ENCODE data around the gene PRSS27. TPM values are rescaled to one million over a fixed set of nuclear protein-coding genes. Genes with fewer than 3 reads are reported as not detected.

PRSS27 gene
- total RNA-seq, 1 donor from 2014 or later: 1.6 TPM

GRCh38 chr16:2752035-2752849 lies 32.2 kb upstream of the PRSS27 start, which contains the start of gene SRRM2:
SRRM2 (plus strand) TSS chr16:2752638; CDS start chr16:2756365, 3,727 bp downstream.
- FAIRE-seq: no peak
- DNase-seq (ENCODE audit: low spot score in 2 of 2): peak; percentile 95 to 96

DNA sequence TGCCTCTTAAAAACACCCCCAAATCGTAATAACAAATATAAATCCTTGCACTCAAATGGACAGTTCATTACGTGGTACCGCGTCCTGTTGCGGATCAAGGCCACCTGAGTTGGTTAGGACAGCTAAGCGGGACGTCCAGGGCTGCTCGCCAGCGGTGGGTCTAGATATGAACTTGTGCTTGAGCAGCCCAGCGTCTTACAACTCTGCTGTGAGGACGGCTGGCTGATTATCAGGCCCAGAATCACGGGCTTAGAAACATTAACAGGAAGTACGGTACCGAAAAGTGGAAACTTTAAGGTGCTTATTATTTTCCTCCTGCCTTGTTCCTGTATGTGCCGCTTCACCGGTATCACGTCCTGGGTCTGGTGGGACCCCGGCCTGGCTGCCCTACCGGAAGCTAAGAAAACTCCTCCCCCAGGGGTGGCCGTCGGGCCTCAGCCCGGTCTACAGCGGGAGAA lies 31.6 kb upstream of the PRSS27 start:
- DNase-seq (ENCODE audit: low spot score in 2 of 2): no peak
- FAIRE-seq: no peak

DNA sequence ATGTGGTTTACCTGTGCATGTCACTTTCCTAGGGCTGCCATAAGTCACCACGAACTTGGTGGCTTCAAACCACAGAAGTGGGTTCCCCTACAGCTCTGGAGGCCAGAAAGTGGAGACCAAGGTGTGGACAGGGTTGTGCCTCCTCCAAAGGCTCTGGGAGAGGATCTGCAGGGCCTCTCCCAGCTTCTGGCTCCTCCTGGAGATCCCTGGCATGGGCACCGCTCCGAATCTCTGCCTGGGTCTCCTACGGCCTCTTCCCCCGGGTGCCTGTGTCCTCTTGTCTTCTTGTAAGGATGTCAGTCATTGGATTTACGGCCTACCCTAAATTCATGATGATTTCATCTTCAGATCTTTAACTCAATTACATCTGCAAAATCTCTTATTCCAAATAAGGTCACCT lies 29.9 kb upstream of the PRSS27 start:
- DNase-seq (ENCODE audit: low spot score in 2 of 2): no peak
- no peak for FAIRE-seq

GRCh38 chr16:2749476-2749875 lies 29.5 kb upstream of the PRSS27 start:
- no peak for DNase-seq (ENCODE audit: low spot score in 2 of 2)
- no peak for FAIRE-seq

GRCh38 chr16:2748757-2749455 lies 28.9 kb upstream of the PRSS27 start:
- no peak for DNase-seq (ENCODE audit: low spot score in 2 of 2)
- FAIRE-seq: no peak

DNA sequence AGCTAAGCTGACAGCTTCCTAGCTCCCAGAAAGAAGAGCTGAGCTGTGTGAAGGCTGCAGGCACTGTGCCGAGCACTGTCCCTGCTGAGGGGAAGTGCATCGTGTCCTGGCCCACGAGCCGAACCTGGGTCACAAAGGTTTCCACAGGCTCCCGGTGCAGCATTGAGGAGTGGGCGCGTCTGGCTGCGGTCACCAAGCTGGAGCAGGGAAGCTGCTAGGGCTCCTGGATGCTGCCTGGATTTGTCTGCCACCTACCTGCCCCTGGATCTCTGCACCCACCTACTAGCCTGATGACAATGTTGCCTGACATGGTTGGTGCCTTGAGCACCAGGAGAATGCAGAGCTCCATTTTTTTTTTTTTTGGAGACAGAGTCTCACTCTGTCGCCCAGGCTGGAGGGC lies 25.9 kb upstream of the PRSS27 start:
- DNase-seq (ENCODE audit: low spot score in 2 of 2) (no peak), FAIRE-seq (no peak)

GRCh38 chr16:2745116-2745890 lies 25.3 kb upstream of the PRSS27 start:
- FAIRE-seq (no peak), DNase-seq (ENCODE audit: low spot score in 2 of 2) (no peak)

DNA sequence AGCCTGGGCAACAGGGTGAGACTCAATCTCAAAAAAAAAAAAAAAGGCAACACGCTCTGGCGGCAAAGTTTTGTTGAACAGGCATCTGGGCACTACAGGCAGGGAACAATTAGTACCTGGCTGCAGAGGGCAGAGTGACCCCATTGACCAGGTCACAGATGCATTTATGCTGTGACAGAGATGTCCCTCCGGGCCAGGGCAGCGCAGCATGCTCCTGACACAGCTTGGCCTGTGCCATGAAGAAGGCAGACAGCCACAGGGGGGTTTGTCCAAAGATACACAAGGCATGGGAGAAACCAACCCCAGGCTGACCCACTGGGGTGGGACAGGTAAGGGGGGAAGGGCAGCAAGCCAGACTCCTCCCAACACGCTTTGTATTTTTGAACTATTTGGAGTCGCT lies 24.7 kb upstream of the PRSS27 start:
- DNase-seq (ENCODE audit: low spot score in 2 of 2) (no peak), FAIRE-seq (no peak)

DNA sequence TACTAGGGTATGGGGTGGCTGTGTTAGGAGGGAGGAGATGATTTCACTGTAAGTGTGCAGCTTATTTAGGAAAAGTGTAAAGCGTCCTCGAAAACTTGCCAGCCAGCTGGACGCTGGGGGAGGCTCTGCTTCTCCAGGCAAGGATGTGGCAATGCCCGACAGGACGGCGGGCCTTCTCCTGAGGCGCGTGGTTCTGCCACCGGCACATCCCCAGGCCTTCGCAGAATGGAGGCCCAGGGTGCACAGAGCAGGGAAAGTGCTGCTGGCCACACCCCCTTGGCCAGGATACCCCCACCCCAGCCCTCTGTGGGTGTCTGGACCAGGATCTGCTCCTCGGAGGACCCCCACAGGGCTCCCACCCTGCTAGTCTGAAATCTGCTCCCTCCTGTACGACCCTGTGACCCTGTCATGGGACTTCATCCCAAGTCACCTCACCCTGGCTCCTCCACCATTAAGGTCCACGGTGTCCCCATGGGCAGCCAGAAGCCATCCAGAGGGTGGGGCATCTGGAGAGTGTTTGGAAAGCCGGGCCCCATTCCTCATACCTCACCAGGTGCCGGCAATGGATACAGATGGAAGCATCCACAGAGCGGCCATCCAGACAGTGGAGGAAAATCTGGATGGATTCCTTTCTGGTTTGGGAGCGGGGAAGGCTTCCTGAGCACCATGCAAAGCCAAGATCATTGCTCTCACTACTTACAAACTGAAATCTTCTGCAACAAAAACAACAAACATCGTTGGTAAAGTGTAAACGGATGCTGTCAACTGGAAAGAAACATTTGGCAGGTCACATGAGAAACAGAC lies 23.2 kb upstream of the PRSS27 start:
- no peak for FAIRE-seq
- DNase-seq (ENCODE audit: low spot score in 2 of 2): no peak

- FAIRE-seq (no peak), DNase-seq (ENCODE audit: low spot score in 2 of 2) (no peak)
Observed at GRCh38 chr16:2742323-2743006, 22.4 kb upstream of the PRSS27 start.

DNA sequence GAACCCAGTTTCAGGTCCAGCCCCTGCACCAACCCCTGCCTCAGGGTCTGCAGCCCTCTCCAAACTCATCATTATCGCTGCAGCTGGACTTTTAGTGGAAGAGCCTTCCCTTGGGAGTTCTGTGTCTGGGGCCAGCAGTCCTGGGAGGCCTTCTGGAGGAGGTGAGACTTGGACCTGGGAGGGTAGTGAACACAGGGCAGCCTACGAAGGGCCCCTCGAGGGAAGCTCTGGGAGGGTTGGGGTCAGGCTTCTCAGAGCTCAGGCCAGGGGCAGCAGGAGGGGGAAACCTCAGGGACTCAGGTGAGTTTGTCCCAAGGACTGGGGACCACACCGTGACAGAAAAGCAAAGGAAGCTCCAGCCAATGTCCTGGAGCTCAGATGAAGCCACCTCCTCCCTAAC lies 21.1 kb upstream of the PRSS27 start:
- FAIRE-seq (no peak), DNase-seq (ENCODE audit: low spot score in 2 of 2) (no peak)

DNA sequence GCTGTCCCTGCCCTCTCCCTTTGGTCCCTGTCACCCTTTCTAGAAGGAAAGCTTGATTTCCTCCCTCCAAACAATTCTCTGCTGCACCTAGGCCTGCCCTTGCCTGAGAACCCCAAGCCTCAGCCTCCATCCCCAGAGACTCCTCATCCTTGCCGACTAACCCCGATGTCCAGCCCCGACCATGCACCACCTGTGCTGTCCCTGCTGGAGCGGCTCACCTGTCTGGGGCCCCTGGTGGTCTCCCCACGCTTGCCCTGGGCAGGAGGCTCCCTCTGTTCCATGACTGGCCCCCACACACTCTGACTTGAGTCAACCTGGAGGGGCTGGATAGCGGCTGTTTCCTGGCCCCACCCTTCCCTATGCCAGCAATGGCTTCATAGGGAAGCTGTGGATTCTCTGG lies 20.5 kb upstream of the PRSS27 start:
- DNase-seq (ENCODE audit: low spot score in 2 of 2): no peak
- FAIRE-seq: no peak

GRCh38 chr16:2739625-2740430 lies 19.8 kb upstream of the PRSS27 start:
- FAIRE-seq: no peak
- DNase-seq (ENCODE audit: low spot score in 2 of 2): no peak

DNA sequence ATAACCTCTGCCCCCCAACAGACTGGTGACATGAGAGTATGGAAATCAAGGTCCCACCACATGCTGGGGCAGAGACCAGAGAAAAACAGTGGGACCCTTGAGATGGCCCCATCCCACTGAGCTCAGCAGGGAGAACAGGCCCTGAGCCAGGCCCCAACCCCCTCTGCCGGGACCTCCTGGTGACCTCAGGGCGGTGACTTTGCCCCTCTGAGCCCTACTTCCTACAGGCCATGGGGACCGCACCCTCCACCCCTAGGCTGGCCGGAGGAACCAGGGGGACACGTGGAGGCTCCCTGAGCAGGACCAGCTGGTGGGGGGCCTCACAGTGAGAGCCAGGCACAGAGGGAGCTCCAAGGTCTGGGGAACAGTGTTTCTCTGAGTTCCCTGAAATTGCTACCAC lies 18.6 kb upstream of the PRSS27 start:
- FAIRE-seq (no peak), DNase-seq (ENCODE audit: low spot score in 2 of 2) (no peak)

- FAIRE-seq (no peak), DNase-seq (ENCODE audit: low spot score in 2 of 2) (no peak)
Observed at GRCh38 chr16:2737895-2738418, 17.9 kb upstream of the PRSS27 start.

DNA sequence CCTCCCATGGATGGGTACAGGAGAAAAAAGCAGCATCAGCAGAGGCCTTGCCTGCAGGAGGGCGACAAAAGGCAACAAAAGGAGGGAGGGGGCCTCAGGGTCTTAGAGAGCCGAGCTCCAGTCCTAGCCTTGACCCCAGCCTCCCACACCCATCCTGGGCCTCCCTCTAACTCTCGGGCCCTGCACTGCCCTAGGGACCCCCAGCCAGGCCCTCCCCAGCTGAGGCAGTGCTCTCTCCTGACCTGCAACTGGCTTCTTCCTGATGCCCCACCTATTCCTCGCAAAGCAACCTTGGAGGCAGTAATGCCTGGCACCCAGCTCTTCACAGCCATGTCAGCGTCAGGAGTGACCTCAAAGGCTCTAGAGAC lies 17.2 kb upstream of the PRSS27 start:
- no peak for FAIRE-seq

GRCh38 chr16:2736476-2737237 lies 16.6 kb upstream of the PRSS27 start:
- no peak for FAIRE-seq

More for the DNA sequence above, 17.2 kb upstream of the PRSS27 start:
- DNase-seq (ENCODE audit: low spot score in 2 of 2): no peak

More at GRCh38 chr16:2736476-2737237, 16.6 kb upstream of the PRSS27 start:
- DNase-seq (ENCODE audit: low spot score in 2 of 2): no peak

All from frontal cortex (tissue), 4 donors.